IPS-18a (cell line): Measurements from ENCODE around the gene FAM163B.

Experiments used
- H3K27ac ChIP-seq: one replicate; pipeline ENCODE4 v1.5.1; 2013; ENCODE audit warnings: low read length
- H3K27me3 ChIP-seq: one replicate; pipeline ENCODE4 v1.6.1; 2013; ENCODE audit warnings: mild to moderate bottlenecking, low read length; ENCODE audit not compliant: control insufficient read depth, insufficient read depth
- H3K36me3 ChIP-seq: one replicate; pipeline ENCODE4 v1.6.1; 2013; ENCODE audit warnings: low read depth, low read length; ENCODE audit not compliant: control insufficient read depth
- H3K4me1 ChIP-seq: one replicate; pipeline ENCODE4 v1.6.1; 2013; ENCODE audit warnings: low read depth, low read length; ENCODE audit not compliant: control insufficient read depth
- H3K4me3 ChIP-seq: one replicate; pipeline ENCODE4 v1.5.1; 2013; ENCODE audit warnings: low read length
- H3K9ac ChIP-seq: one replicate; pipeline ENCODE4 v1.6.1; 2013; ENCODE audit warnings: mild to moderate bottlenecking, low read length, moderate library complexity
- H3K9me3 ChIP-seq: one replicate; pipeline ENCODE4 v1.6.1; 2013; ENCODE audit warnings: low read depth, low read length; ENCODE audit not compliant: control insufficient read depth

The FAM163B gene

DNA sequence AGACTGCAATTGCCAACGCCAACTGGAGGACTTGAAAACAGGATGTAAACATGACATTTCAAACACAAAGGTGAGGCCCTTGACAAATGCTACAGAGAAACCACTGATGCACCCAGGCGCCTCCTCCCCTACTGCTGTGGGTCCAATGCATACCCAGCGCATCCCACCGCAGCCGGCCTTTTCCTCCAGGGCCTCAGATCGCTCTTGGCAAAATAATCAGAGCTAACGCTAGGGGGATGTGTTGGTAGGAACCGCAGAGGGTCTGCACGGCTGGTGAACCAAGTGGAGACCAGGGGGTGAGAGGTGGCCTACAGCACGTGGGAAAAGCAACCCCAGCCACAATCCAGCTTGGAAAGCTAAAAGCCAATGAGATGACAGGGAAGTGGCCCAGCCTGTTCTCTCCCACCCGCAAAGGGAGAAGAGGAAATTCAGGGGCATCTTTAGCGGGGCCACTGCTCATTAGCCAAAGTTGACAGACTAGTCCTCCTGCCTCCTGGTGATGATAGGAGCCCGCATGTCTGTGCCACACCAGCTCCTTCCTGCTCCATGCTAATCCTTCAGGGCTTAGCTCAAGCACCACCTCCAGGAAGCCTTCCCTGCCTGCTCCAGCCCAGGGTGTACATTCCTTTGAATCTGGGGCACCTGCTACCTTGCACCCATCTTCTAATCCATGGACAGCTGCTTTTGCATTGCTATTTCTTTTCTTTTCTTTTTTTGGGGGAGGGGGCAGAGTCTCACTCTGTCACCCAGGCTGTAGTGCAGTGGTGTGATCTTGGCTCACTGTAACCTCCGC, 5.9 kb downstream of the FAM163B start:
- Histone ChIP-seq H3K27ac (no peak overlapping the region), H3K4me1 (no peaks in the 10 kb centered on the region), H3K27me3 (peaks cover 16% of the 10 kb centered on the region), H3K36me3 (no peaks in the 10 kb centered on the region), H3K9ac (no peak overlapping the region), H3K9me3 (no peaks in the 10 kb centered on the region), H3K4me3 (no peak overlapping the region)

DNA sequence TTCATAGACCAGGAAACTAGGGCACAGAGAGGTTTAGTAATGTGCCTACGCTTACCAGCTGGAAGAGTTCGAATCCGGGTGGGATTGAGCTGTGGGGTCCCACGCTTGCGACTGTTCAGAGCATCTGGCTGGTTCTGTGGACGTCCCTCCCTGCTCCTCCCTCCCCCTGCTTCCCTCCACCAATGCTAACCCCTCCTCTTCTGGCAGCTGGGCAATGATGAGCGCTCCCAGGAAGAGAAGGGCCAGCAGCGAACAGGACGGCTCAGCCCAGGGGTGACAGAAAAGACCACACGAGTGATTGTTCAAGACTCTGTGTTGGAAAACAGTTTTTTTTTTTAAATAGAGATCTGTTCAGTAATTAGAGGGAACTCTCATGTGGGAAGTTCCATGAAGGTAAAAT, 6.9 kb downstream of the FAM163B start:
- Histone ChIP-seq H3K9me3 (peaks cover 3% of the 10 kb centered on the region), H3K36me3 (no peaks in the 10 kb centered on the region), H3K9ac (no peak overlapping the region), H3K27me3 (peaks cover 6% of the 10 kb centered on the region), H3K4me1 (no peaks in the 10 kb centered on the region), H3K4me3 (no peak overlapping the region), H3K27ac (no peak overlapping the region)

DNA sequence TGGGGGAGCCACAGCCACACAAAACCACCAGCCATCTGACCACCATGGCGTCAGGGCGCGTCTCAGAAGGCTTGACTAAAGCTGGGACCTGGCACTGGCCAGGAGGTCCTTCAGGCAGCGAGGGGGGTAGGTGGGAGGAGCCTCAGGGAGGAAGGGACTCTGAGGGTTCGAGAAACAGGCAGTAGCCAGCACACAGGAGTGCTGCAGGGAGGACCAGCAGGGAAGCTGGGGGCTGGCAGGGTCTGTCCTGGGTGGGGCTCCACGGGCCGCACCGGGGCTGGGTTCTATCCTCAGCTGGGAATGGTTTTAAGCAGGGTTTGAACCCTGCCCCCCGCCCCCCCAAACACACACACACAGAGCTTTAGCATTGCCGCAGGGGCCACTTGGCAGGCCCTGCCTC, 7.4 kb downstream of the FAM163B start:
- Histone ChIP-seq H3K36me3 (no peaks in the 10 kb centered on the region), H3K4me3 (no peak overlapping the region), H3K27me3 (peaks cover under 1% of the 10 kb centered on the region), H3K9me3 (peaks cover 8% of the 10 kb centered on the region), H3K9ac (no peak overlapping the region), H3K27ac (no peak overlapping the region), H3K4me1 (no peaks in the 10 kb centered on the region)

DNA sequence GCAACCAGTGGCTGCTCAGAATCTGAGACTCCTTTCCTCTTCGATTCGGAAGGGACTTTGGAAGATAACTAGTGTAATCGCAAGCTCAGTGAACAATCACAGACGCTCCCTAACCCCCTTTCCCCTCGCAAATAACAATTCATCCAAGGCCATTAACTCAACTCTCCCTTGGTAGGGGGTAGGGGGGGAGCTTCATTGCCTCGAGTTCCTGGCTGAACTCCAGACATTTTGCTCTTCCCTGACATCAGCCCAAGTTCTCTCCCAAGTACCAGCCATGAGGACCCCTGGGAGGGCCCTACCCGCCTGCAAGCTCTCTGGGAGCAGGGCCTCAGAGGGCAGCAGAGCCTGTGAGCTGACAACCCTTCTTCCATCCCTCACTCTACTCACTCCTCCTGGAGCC, 8.4 kb downstream of the FAM163B start:
- Histone ChIP-seq H3K27ac (no peak overlapping the region), H3K27me3 (no peaks in the 10 kb centered on the region), H3K9ac (no peak overlapping the region), H3K4me1 (no peaks in the 10 kb centered on the region), H3K4me3 (no peak overlapping the region), H3K36me3 (no peaks in the 10 kb centered on the region), H3K9me3 (peaks cover 8% of the 10 kb centered on the region)

DNA sequence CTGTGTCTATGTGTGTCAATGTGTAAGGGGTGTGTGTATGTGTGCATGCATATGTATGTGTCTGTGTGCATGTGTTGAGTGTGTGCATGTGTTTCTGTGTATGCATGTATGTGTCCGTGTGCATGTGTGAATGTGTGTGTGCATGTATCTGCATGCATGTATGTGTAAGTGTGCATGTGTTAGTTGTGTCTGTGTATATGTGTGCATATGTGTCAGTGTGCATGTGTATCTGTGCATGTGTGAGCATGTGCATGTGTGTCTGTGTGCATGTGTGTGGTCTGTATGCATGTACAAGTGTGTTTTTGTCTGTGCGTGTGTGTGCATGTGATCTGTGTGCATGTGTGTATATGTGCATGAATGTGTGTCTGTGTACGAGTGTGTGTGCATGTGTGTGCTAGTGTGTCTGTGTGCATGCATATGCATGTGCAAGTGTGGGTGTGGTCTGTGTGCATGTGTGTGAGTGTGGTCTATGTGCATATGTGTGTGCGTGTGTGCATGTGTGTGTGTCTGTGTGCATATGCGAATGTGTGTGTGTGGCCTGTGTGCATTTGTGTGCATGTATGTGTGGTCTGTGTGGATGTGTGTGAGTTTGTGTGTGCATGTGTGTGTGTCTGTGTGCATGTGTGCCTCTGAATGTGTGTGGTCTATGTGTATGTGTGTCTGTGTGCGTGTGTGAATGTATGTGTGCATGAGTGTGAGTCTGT, 9.6 kb downstream of the FAM163B start:
- H3K27me3 ChIP-seq, result no peaks in the 10 kb centered on the region
- H3K9ac ChIP-seq, result no peak overlapping the region
- no peaks in the 10 kb centered on the region for H3K36me3 ChIP-seq
- no peak overlapping the region for H3K4me3 ChIP-seq
- peaks cover 8% of the 10 kb centered on the region for H3K9me3 ChIP-seq
- H3K4me1 ChIP-seq, result no peaks in the 10 kb centered on the region
- H3K27ac ChIP-seq, result no peak overlapping the region

DNA sequence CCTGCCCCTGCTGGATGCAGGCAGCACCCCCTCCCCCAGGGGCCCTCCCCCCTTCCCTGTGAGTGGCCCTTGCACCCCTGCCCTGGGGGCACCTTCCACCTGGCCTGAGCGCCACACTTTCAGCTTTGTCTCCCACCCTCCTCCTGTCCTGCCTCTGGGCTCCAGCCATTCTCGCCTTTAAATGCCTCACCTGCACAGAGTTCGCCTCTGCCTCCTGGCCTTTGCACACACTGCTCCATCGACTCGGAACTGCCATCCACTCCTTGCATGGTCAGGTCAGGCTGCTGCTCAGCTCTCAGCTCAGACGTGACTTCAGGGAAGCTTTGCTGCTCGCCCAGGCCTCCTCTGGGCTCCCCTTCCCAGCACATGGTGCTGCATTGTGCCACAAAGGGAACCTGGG, 10.2 kb downstream of the FAM163B start:
- H3K27me3 ChIP-seq, result no peaks in the 10 kb centered on the region
- peaks cover 8% of the 10 kb centered on the region for H3K9me3 ChIP-seq
- H3K4me3 ChIP-seq, result no peak overlapping the region
- H3K4me1 ChIP-seq, result no peaks in the 10 kb centered on the region
- H3K9ac ChIP-seq, result no peak overlapping the region
- no peak overlapping the region for H3K27ac ChIP-seq
- H3K36me3 ChIP-seq, result no peaks in the 10 kb centered on the region

DNA sequence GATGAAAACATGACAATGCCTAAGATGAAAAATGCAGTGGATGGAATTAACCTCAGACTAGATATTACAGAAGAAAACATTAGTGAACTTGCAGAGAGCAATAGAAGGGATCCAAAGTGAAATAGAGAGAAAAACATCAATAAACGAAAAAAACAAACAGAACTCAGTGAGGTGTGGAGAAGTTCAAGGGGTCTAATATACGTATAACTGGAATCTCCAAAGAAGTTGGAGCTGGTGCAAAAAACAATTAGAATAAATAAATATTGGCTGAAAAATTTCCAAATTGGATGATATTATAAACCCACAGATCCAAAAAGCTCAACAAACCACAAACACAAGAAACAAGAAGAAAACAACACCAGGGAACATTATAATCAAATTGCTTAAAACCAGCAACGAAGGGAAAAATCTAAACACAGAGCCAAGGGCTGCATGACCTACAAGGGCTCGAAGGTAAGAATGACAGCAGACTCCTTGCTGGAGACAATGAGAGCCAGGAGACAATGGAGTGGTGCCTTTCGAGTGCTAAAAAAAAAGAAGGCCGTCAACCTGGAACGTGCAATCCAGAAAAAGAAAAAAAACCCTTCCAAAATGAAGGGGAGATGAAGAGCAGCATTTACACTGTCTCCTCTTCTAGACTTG, 11.8 kb downstream of the FAM163B start:
- H3K27ac ChIP-seq, result no peak overlapping the region
- H3K9me3 ChIP-seq, result peaks cover 8% of the 10 kb centered on the region
- no peak overlapping the region for H3K4me3 ChIP-seq
- H3K4me1 ChIP-seq, result no peaks in the 10 kb centered on the region
- no peaks in the 10 kb centered on the region for H3K27me3 ChIP-seq
- H3K9ac ChIP-seq, result no peak overlapping the region
- no peaks in the 10 kb centered on the region for H3K36me3 ChIP-seq

DNA sequence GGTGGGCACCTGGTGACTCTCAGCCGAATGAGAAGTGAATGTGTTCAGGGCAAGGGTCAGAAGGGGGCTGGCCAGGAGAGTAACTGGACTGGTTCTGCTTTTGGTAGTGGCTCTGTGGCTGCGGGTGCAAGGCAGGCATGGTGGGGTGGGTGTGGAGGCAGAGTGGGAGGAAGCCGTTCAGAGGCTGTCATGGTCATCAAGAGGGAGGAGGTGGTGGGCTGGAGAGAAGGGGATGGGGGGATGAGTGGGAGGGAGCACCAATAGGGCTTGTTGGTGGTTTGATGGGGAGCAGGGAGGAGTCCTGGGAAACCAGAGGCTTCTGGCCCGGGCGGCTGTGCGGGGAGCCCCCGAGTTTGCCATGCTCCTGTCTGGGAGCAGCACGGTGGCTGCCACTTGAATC, 13.3 kb downstream of the FAM163B start:
- H3K4me1 ChIP-seq, result no peaks in the 10 kb centered on the region
- H3K9me3 ChIP-seq, result peaks cover 8% of the 10 kb centered on the region
- H3K27ac ChIP-seq, result no peak overlapping the region
- H3K27me3 ChIP-seq, result no peaks in the 10 kb centered on the region
- no peaks in the 10 kb centered on the region for H3K36me3 ChIP-seq
- no peak overlapping the region for H3K9ac ChIP-seq
- no peak overlapping the region for H3K4me3 ChIP-seq

DNA sequence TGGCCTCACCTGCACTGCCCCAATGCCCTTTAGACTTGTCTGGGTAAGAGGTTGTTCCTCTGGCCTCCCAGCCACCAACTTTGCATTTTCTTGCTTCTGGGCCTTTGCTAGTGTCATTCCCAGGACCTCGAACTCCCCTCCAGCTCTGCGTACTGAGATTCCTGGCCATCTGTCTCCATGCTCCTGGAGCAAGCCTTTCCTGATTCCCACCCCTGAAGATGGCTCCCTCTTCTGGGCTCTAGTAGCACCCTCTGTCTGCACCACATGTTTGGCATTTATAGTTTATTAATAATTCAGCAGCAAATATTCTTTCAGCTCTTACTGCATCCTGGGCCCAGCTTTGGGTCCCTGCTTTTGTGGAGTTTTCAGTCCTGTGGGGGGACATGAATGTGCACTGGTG, 14.9 kb downstream of the FAM163B start:
- Histone ChIP-seq H3K9ac (no peak overlapping the region), H3K4me1 (no peaks in the 10 kb centered on the region), H3K27me3 (no peaks in the 10 kb centered on the region), H3K9me3 (peaks cover 8% of the 10 kb centered on the region), H3K27ac (no peak overlapping the region), H3K36me3 (no peaks in the 10 kb centered on the region), H3K4me3 (no peak overlapping the region)

DNA sequence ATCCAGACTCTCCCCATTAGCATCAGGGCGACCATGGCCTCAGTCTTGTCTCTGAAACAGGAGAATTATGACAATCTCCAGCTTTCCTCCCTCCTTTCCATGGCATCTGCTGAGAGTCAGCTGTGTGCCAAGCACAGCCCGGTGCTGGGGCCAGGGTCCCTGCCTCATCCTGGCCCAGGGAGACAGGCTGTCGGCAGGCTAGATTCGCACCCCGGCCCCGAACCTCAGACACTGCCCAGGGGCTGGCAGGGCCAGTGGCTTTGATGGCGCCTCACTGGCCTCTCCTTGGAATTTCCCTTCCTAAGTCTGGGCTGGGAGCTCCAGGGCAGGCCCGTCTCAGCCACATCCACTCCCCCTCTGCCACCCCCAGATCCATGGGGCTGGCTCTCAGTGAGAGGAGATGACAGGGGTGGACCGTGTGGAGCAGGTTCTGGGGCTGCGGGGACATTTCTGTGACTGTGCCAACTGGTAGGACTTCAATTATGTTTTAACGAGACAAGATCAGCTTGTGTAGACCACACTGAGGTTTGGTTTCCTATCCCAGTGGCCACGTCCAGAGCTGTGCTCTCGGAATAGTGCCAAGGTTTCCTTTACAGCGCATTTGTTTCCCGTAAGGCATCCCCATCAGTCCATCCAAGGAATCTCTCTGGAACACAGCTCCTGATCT, 15.5 kb downstream of the FAM163B start:
- no peak overlapping the region for H3K9ac ChIP-seq
- no peaks in the 10 kb centered on the region for H3K4me1 ChIP-seq
- H3K27me3 ChIP-seq, result no peaks in the 10 kb centered on the region
- no peak overlapping the region for H3K27ac ChIP-seq
- H3K9me3 ChIP-seq, result peaks cover 8% of the 10 kb centered on the region
- H3K4me3 ChIP-seq, result no peak overlapping the region
- no peaks in the 10 kb centered on the region for H3K36me3 ChIP-seq

DNA sequence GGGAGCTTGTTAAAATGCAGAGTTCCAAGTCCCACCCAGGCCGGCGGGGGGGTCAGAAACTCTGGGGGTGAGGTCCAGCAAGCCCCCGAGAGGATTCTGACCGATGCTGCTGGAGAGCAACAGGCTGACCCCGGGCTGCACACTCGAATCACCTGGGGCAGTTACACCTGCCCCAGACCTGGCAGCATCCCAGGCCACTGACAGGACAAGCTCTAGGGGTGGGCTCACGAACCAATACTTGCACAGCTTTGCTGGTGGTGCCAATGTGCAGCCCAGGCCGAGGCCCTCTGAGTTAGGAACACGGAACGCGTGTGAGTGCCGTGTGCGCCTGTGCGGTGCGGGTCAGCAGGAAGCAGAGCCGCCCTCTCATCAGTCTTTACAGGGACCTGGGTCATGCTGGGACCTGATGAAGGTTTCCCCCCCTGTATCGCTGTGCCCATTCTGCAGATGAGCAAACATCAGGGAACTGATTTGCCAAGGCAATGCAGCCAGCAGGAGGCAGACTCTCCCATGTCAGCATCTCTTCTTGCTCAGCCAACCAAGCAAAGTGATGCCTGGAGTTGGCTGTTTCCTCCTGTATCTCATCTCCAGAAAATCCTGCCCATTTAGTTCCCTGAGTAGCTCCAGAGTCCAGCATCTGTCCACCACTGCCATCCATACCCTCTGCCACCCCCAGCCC, 16.3 kb downstream of the FAM163B start:
- no peaks in the 10 kb centered on the region for H3K4me1 ChIP-seq
- no peak overlapping the region for H3K4me3 ChIP-seq
- H3K9ac ChIP-seq, result no peak overlapping the region
- H3K27me3 ChIP-seq, result no peaks in the 10 kb centered on the region
- H3K27ac ChIP-seq, result no peak overlapping the region
- peaks cover 8% of the 10 kb centered on the region for H3K9me3 ChIP-seq
- H3K36me3 ChIP-seq, result no peaks in the 10 kb centered on the region
